ENCODE results near the gene ADAM22.

ADAM22 gene

DNA sequence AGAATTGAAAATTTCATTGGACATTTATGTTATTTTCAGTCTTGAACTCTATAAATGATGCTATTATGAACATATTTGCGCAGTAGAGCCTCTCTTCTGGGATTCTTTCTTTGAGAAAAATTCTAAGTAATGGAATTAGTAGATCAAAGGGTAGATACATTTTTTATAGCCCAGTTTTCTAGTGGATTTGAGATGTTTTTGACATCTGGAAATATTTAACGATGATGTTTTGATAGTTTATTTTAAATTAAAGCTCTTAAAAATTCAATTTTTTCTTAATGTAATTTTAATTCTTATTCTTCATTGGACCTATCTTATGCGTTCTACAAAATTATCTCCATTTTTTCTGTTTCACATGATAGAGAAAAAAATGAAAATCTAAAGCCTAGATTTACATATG lies 103.0 kb downstream of the ADAM22 start:
- no peak overlapping the region for H3K4me3 ChIP-seq (ENCODE audit: low read length)
- no peaks in the 10 kb centered on the region for H3F3A ChIP-seq (ENCODE audit: control insufficient read depth, insufficient read depth)
- peaks cover 8% of the 10 kb centered on the region for H3K9me3 ChIP-seq (ENCODE audit: control insufficient read depth, insufficient read depth, low read length)
- TF ChIP-seq EZH2phosphoT487 (IDR thresholded peaks at IDR 0.05; ENCODE audit: borderline replicate concordance, low read length), result no peak
- TF ChIP-seq, protein P1, sequence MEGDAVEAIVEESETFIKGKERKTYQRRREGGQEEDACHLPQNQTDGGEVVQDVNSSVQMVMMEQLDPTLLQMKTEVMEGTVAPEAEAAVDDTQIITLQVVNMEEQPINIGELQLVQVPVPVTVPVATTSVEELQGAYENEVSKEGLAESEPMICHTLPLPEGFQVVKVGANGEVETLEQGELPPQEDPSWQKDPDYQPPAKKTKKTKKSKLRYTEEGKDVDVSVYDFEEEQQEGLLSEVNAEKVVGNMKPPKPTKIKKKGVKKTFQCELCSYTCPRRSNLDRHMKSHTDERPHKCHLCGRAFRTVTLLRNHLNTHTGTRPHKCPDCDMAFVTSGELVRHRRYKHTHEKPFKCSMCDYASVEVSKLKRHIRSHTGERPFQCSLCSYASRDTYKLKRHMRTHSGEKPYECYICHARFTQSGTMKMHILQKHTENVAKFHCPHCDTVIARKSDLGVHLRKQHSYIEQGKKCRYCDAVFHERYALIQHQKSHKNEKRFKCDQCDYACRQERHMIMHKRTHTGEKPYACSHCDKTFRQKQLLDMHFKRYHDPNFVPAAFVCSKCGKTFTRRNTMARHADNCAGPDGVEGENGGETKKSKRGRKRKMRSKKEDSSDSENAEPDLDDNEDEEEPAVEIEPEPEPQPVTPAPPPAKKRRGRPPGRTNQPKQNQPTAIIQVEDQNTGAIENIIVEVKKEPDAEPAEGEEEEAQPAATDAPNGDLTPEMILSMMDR (IDR thresholded peaks at IDR 0.05; ENCODE audit: low read depth, low read length, poor library complexity, severe bottlenecking), result no peak
- no peaks in the 10 kb centered on the region for H4K20me1 ChIP-seq (ENCODE audit: control insufficient read depth, insufficient read depth, low read depth, low read length)
- H3K9me2 ChIP-seq (replicated peaks; ENCODE audit: control insufficient read depth, low read length), result no peaks in the 10 kb centered on the region
- H3K36me3 ChIP-seq (ENCODE audit: control insufficient read depth, low read length), result no peaks in the 10 kb centered on the region
- H3K27me3 ChIP-seq (ENCODE audit: control insufficient read depth, low read length), result no peaks in the 10 kb centered on the region
- H3K4me1 ChIP-seq (ENCODE audit: control insufficient read depth, low read length), result no peaks in the 10 kb centered on the region
- no peaks in the 10 kb centered on the region for H3K79me2 ChIP-seq (ENCODE audit: control insufficient read depth, low read length)
- no peak overlapping the region for H3K27ac ChIP-seq (ENCODE audit: low read depth, low read length)
- no peak overlapping the region for H3K4me2 ChIP-seq (ENCODE audit: low read length)

GRCh38 chr7:88040694-88041093 lies 106.6 kb downstream of the ADAM22 start:
- no peaks in the 10 kb centered on the region for H4K20me1 ChIP-seq (ENCODE audit: control insufficient read depth, insufficient read depth, low read depth, low read length)

DNA sequence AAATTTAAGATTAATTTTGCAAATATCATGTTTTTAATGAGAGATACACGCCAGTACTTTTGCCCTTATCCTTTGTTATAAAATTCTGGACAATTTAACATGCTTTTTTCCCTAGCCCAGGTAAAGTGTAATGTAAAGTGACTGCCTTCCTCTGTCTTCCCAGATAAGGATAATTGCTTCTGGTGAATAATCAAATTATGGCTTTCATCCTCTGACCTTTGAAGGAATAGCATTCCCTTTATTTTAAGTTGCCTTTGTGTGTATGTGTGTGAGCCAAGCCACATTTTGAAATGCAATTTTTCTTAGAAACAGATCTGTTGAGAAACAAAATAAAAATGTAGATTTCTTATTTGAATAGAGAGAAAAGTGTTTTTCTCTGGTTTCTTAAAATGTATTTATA lies 107.5 kb downstream of the ADAM22 start:
- H4K20me1 ChIP-seq (ENCODE audit: control insufficient read depth, insufficient read depth, low read depth, low read length), result no peaks in the 10 kb centered on the region
- H3K4me2 ChIP-seq (ENCODE audit: low read length), result no peak overlapping the region
- TF ChIP-seq EZH2phosphoT487 (IDR thresholded peaks at IDR 0.05; ENCODE audit: borderline replicate concordance, low read length), result no peak
- TF ChIP-seq, protein P1 (IDR thresholded peaks at IDR 0.05; ENCODE audit: low read depth, low read length, poor library complexity, severe bottlenecking), result no peak
- no peaks in the 10 kb centered on the region for H3K4me1 ChIP-seq (ENCODE audit: control insufficient read depth, low read length)
- no peaks in the 10 kb centered on the region for H3K36me3 ChIP-seq (ENCODE audit: control insufficient read depth, low read length)
- H3K4me3 ChIP-seq (ENCODE audit: low read length), result no peak overlapping the region
- H3K27me3 ChIP-seq (ENCODE audit: control insufficient read depth, low read length), result no peaks in the 10 kb centered on the region
- no peak overlapping the region for H3K27ac ChIP-seq (ENCODE audit: low read depth, low read length)
- no peaks in the 10 kb centered on the region for H3K9me3 ChIP-seq (ENCODE audit: control insufficient read depth, insufficient read depth, low read length)
- no peaks in the 10 kb centered on the region for H3K79me2 ChIP-seq (ENCODE audit: control insufficient read depth, low read length)
- no peaks in the 10 kb centered on the region for H3F3A ChIP-seq (ENCODE audit: control insufficient read depth, insufficient read depth)
- no peaks in the 10 kb centered on the region for H3K9me2 ChIP-seq (replicated peaks; ENCODE audit: control insufficient read depth, low read length)

More at GRCh38 chr7:88040694-88041093, 106.6 kb downstream of the ADAM22 start:
- TF ChIP-seq EZH2phosphoT487 (IDR thresholded peaks at IDR 0.05; ENCODE audit: borderline replicate concordance, low read length), result no peak
- TF ChIP-seq, protein P1 (IDR thresholded peaks at IDR 0.05; ENCODE audit: low read depth, low read length, poor library complexity, severe bottlenecking), result no peak
- H3K79me2 ChIP-seq (ENCODE audit: control insufficient read depth, low read length), result no peaks in the 10 kb centered on the region
- H3K27me3 ChIP-seq (ENCODE audit: control insufficient read depth, low read length), result no peaks in the 10 kb centered on the region
- no peaks in the 10 kb centered on the region for H3F3A ChIP-seq (ENCODE audit: control insufficient read depth, insufficient read depth)
- H3K9me2 ChIP-seq (replicated peaks; ENCODE audit: control insufficient read depth, low read length), result no peaks in the 10 kb centered on the region
- H3K4me1 ChIP-seq (ENCODE audit: control insufficient read depth, low read length), result no peaks in the 10 kb centered on the region
- no peak overlapping the region for H3K4me3 ChIP-seq (ENCODE audit: low read length)
- H3K27ac ChIP-seq (ENCODE audit: low read depth, low read length), result no peak overlapping the region
- H3K9me3 ChIP-seq (ENCODE audit: control insufficient read depth, insufficient read depth, low read length), result no peaks in the 10 kb centered on the region
- no peak overlapping the region for H3K4me2 ChIP-seq (ENCODE audit: low read length)
- no peaks in the 10 kb centered on the region for H3K36me3 ChIP-seq (ENCODE audit: control insufficient read depth, low read length)

GRCh38 chr7:88042157-88042556 lies 108.1 kb downstream of the ADAM22 start:
- Histone ChIP-seq H3F3A (ENCODE audit: control insufficient read depth, insufficient read depth) (no peaks in the 10 kb centered on the region), H3K27me3 (ENCODE audit: control insufficient read depth, low read length) (no peaks in the 10 kb centered on the region), H3K9me2 (replicated peaks; ENCODE audit: control insufficient read depth, low read length) (no peaks in the 10 kb centered on the region), H3K27ac (ENCODE audit: low read depth, low read length) (no peak overlapping the region), H3K4me3 (ENCODE audit: low read length) (no peak overlapping the region), H3K9me3 (ENCODE audit: control insufficient read depth, insufficient read depth, low read length) (no peaks in the 10 kb centered on the region), H4K20me1 (ENCODE audit: control insufficient read depth, insufficient read depth, low read depth, low read length) (no peaks in the 10 kb centered on the region), H3K4me2 (ENCODE audit: low read length) (no peak overlapping the region), H3K36me3 (ENCODE audit: control insufficient read depth, low read length) (no peaks in the 10 kb centered on the region), H3K79me2 (ENCODE audit: control insufficient read depth, low read length) (no peaks in the 10 kb centered on the region), H3K4me1 (ENCODE audit: control insufficient read depth, low read length) (no peaks in the 10 kb centered on the region)
- TF ChIP-seq, protein P1 (IDR thresholded peaks at IDR 0.05; ENCODE audit: low read depth, low read length, poor library complexity, severe bottlenecking), result no peak
- TF ChIP-seq EZH2phosphoT487 (IDR thresholded peaks at IDR 0.05; ENCODE audit: borderline replicate concordance, low read length), result no peak

All from DOHH2 (cell line).